ENCODE data around the gene SOX30.
"Not testable (repeated sequence)": the region's sequence is repeated elsewhere in the genome, so short reads cannot be mapped to it uniquely, and the experiment has no call there.

Gene SOX30

DNA sequence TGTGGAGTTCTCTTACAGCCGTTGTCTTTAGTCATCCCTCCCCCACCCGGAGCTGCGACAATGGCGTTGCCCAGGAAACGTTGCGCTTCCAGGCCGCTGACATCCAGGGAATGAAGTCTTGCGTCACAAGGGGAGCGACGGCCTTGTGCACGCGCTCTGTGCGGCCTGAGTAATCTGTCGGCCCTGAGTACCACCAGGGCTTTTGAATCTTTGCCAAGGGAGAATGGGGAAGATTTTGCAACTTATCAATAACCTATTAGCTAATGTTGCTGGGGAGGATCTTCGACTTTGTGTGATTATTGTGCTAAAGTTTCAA, at the start of gene SOX30:
SOX30 (minus strand) TSS at position 62 of the 316 bp plus-strand sequence. CDS start 360 bp downstream, outside the sequence.
- no peak for DNase-seq

DNA sequence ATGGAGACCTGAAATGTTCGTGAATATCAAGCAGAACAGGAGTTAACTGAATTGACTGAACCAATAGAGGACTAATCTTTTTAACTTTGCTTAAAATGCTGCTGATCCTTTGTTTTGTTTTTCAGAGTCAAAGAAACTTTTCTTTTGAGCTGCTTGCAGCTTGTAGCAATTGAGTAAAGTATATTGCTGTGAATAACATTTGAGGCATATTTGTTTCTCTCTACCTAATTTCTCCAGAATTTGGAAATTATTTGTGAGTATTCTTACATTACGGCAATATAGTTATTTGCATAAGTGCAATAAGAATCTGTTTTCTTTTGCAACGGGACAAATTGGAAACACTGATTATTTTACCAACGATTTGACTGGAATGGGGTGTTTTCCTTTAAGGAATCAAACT, 46.4 kb upstream of the SOX30 start:
- DNase-seq: not testable (repeated sequence)

DNA sequence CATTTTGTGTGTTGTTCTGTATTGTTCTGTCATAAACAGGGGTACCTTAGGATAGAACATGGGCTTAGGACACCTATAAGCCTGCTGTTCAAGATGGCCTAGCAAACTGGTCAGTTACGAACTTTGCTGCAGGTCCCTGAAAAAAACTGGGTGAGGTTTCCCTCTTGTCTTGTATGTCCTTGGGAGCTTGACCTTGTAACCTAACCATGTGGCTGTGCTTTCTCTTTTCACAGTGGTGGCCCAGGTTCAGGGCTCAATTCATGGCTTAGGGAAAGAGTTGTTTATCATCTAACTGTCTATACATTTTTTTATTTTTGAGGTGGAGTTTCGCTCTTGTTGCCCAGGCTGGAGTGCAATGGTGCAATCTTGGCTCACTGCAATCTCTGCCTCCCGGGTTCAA, 43.9 kb upstream of the SOX30 start:
- not testable (repeated sequence) for DNase-seq

DNA sequence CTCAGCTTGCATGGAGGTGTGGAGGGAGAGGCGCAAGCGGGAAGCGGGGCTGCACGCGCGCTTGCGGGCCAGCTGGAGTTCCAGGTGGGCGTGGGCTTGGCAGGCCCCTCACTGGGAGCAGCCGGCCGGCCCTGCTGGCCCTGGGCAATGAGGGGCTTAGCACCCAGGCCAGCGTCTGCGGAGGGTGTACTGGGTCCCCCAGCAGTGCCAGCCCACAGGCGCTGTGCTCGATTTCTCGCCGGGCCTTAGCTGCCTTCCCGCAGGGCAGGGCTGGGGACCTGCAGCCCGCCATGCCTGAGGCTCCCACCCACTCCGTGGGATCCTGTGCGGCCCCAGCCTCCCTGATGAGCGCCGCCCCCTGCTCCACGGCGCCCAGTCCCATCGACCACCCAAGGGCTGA, 41.6 kb upstream of the SOX30 start:
- not testable (repeated sequence) for DNase-seq

DNA sequence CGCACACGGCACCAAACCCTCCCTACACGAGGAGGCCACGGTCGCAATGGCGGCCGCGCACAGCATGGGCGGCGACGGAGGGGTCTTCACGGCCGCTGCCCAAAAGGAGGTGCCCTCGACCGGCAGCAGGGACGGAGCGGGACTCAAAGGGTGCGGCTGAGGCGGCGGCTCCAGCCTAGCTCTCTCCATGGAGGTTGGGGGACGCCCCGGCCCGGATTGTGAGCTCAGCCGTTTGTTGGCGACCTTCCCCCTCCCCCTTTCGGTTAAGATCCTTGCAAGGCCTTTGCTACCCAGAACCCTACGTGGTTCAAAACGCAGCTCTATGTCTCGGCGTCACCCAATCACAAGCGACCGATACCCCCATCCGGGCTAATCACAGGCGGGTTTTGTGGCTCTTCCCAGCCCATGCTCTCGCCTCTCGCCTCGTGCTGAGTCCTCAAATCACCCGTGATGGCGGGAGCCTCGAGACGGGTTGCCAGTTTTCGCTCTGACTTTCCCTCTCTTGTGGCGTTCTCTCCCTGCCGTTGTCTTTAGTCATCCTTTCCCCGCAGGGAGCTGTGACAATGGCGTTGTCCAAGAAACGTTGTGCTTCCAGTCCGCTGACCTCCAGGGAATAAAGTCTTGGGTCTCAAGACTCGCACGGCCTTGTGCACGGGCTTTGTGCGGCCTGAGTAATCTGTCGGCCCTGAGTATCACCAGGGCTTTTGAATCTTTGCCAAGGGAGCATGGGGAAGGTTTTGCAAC, 38.6 kb upstream of the SOX30 start:
- DNase-seq: no peak

DNA sequence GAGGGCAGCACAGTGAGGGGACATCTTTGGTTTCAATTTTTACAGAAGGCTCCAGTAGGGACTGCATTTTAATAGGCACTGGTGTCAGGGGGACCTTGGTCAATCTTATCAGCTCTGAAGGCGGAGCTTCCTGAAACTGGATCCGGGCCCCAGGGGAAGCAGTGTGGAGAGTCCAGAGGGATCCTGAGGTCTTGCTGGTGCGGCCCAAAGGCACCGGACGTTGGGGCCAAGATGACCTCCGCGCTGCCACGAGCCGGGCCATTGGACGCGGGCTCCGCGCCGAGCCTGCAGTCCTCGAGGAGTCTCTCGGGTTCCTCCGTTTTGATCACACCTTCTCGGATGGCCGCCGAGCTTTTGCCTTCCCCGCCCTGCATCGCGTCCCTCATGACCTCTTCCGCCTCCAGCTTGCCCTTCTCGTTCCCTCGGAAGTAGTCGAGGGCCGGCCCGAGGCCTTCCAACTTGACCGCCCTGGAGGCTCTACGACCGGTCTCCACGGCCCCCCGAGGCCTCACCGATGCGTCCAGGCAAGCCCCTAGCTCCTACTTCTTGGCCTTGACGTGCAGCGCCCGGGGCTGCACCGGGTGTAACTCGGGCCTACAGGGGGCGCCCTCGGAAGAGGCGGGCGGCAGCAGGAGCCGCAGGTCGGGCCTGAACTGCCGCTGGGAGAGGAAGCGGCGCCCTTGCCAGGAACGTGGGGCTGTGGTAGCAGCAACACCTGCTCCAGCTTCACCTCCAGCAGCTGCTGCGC, 37.9 kb upstream of the SOX30 start:
- peak; percentile 26 for DNase-seq

DNA sequence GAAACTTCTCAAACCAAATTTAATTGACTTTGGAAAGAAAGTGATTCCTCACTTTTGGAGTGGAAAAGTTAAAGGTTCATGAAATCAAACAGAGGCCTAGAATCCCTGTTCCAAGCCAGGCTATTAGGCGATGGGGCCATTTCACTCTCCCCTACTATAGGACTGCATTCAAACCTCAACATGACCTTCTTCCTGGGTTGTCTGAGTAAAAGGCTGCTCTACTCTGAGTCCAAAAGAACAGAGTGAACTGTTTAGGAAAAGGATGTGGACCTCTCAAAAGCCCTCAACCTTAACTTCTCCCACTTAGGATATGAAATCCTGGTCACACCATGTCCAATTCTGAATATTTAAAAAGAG, 34.9 kb upstream of the SOX30 start:
- DNase-seq: no peak

DNA sequence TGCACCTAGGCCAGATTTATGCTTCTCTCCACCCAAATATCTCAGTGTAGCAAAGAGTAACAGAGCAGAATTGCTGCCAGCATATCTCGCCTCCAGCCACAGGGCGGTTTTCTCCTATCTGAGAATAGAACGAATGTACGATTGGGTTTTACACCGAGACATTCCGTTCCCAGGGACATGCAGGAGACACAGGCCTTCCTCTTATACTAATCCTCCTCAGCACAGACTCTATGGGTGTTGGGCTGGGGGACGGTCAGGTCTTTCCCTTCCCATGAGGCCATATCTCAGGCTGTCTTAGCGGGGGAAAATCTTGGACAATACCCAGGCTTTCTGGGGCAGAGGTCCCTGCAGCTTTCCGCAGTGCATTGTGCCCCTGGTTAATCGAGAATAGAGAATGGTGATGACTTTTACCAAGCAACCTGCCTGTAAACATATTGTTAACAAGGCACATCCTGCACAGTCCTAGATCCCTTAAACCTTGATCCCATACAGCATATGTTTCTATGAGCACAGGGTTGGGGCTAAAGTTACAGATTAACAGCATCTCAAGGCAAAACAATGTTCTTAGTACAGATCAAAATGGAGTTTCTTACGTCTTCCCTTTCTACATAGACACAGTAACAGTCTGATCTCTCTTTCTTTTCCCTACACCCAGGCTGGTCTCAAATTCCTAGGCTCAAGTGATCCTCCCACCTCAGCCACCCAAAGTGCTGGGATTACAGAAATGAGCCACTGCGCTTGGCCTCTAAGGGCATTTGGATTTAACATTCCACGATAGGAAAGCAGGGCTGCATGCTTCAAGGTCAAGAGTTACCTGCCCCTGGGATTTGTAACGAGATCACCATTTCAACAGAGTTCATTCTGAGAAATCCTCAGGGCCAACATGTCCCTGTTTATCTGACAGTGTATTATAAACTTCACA, 34.3 kb upstream of the SOX30 start:
- not testable (repeated sequence) for DNase-seq

DNA sequence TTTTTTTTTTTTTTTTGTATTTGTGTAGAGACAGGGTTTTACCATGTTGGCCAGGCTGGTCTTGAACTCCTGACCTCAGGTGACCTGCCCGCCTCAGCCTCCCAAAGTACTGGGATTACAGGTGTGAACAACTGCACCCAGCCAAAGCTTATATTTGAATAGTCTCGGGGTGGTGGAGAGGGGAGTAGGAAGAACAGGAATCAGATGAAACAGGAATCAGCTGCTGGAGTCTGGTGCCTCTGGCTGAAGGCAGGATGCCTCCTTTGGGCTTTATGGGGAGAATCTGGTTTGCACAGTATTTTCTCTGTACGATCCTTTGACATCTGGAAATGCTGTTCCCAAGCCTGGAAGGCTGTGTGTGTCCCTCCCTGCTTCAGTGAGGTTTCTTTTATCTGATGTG, 30.0 kb upstream of the SOX30 start:
- DNase-seq: no peak

DNA sequence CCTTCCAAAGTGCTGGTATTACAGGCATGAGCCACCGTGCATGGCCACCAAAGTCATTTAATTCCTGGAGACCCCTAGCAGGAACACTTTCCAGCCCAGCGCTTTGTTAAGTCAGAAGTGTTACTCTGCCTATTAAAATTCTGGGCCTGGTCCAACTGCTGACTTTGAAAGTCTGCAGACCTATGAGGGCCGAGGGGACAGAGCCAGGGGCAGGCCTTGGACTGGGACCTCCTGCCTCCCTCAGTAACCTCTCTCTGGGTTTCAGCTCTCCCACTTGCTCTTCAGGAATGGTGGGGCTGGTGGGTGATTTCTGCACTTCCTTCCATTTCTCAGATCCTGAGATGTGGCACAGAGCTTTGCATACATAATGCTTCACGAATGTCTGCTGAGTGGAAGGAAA, 28.8 kb upstream of the SOX30 start:
- no peak for DNase-seq

DNA sequence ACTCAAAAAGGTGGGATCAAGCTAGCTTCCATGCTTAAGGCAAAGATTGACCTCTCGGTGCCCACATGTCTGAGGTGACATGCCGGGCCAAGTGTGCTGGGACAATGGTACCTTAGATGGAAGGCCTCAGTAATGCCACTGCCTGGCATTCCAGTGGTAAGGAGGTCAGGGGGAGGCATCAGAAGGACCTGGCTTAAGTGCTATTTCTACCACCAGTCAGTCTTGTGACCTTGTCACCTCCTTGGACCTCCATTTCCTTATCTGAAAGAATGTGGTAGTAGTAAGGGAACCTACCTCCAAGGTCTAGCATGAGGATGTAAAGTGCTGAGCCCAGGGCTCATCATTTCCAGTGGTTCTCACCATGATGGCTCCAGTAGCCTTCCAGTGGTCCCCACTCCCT, 28.0 kb upstream of the SOX30 start:
- DNase-seq: no peak

DNA sequence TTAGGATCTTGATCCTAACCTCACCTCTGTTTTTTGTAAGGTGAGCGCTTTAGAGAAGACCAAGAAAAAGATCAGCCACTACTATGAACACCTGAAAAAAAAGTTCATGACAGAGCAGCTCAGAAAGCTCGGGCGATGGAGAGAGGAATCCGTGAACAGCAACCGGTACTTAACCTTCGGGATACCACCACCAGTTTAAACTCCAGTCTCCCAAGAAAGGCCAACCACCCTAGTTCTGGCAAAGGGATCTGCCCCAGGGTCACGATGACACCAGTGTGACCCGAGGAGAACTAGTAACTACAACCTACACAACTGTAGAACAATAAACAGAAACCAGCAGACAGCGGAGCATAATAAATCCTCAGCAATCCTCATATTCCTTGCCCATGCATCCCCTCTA, 27.6 kb upstream of the SOX30 start:
- DNase-seq: no peak

DNA sequence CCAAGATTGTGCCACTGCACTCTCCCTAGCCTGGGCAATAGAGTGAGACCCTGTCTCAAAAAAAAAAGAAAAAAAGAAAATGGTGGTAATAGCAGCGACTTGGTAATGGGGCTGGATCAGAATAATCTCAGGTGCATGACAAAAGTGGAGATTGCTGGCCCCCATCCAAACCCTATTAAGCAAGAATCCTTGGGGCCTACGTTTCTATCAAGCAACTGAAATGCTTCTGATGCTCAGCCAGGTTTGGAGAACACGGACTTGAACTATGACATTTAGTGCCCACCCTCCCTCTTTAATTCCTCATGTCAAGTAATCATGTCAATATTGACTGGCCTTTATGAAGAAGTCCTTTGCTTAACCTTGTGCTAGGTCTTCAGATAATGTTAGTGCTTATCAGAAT, 25.7 kb upstream of the SOX30 start:
- DNase-seq: no peak

DNA sequence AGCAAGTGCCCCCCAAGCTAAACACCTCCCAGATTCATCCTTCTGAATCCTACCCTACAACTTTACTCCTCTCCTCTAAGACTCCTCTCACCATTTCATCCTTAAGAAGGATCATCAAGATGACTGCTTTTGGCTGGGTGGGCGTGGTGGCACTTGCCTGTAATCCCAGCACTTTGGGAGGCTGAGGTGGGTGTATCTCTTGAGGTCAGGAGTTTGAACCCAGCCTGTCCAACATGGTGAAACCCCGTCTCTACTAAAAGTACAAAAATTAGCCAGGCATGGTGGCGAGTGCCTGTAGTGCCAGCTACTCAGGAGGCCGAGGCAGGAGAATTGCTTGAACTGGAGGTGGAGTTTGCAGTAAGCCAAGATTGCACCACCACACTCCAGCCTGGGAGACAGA, 22.1 kb upstream of the SOX30 start:
- DNase-seq: not testable (repeated sequence)

DNA sequence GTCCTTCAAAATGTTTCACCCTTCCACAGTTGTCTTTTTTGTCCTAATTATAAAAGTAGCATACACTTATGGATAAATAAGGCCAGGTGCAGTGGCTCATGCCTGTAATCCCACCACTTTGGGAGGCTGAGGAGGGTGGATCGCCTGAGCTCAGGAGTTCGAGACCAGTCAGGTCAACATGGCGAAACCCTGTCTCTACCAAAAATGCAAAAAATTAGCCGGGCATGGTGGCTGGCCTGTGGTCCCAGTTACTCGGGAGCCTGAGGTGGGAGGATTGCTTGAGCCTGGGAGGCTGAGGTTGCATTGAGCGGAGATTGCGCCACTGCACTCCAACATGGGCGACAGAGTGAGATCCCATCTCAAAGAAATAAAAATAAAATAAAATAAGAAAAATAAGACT, 20.7 kb upstream of the SOX30 start:
- no peak for DNase-seq

DNA sequence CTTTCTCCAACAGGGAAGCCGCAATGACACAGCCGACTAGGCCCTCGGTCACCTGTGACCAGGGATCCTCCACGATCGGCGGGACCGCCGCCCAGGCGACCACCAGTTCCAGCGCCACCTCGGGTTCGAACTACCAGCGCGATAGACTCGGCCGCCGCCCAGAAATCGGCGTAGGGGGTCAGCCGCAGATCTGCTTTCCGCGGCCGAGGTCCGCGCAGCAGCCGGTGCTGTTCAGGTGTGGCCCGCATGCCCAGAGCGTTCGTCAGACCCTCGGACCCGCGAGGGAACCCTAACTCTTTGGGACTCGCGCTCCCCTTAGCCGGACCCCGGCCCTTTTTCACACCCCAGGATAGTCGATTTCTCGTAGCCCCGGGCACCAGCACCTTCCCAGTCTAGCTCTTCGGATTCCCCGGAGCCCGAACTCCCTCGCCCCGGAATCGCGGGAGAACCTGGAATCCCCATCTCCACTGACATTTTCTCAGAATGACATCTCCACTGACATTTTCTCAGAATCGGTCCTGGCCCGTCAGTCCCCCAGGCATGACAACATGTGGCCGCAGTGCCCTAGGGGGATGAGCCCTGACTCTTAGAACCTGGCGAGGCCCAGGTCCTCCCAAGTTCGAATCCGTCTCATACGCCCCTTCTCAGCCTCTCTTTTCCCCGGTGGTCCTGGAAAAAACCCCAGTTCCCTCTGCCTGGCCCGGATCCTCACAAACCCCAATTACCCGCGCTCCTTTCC, 19.5 kb upstream of the SOX30 start:
- no peak for DNase-seq

DNA sequence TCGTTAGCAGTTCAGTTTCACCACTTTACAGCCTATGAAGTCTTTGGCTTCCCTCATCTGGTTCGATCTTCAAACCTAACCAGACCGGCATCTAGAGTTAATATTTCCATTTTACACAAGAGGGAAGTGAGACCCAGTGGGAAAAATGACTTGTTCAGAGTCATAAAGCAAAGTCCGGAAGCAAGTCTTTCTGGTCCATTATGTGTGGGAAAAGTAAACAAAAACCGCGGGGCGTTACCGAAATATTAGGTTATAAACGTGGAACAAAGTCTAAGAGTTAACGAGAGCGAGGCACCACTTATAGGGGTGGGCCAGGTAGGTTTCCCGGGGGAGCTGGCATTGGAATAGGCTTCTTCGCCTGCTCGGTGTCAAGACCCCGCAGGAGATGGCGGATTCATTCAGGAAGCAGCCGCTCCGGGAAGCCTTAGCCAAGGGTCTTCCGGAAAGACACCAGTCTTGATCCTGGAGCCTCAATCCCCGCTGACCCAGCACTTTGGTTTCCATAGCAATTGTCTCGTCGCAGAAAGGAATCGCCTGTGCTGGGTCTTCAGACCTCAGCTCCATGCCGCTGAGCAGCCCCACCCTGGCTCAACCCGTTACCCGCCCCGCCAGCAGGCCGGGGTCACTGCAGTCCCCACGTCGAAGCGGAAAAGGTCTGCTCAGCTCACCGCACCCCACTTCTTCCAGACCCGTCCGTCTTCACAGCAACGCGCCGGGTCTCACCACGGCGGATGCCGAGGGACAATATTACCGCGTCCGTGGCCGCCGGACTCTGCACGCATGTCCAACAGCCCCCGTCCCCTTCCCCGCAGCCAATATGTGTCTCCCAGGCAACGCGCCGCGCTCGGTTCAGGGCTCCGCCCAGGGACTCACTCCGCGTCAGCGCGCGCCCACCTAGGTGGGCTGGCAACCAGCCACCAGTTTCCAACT, 18.7 kb upstream of the SOX30 start, which contains the start of gene C5orf52:
C5orf52 (plus strand) TSS at position 872 of the 930 bp plus-strand sequence. CDS start 82 bp downstream, outside the sequence.
- peak; percentile 36 for DNase-seq

DNA sequence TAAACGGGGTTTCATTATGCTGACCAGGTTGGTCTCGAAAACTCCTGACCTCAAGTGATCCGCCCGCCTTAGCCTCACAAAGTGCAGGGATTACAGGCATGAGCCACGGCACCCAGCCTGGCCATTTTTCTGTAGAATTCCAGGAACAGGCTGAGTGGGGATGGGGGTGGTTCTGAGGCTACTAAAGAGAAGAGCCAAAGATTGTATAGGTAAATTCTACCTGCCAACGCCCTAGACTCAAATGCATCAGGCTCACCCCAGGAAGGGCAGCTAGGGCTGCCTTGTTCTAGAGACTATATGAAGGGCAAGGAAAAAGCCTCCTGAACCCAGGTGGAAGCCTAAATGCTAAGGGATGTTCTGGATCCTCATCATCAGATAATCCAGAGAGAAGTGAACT, 17.5 kb upstream of the SOX30 start:
- no peak for DNase-seq

DNA sequence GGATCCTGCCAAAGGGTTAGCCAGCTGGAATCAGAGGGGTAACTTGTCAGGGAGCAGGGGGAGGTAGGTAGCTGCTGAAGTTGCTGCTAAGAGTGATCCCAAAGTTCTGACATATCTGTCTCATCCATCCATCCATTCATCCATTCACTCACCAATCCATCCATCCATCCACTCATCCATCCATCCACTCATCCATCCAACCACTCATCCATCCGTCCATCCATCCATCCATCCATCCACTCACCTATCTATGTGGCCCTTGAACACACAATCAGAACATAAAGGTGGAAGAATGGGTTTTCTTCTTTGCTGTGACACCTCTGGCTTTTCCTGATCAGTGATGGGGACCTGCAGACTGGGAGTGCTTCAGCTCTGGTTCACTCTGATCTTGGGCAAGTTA, 16.1 kb upstream of the SOX30 start:
- DNase-seq: no peak

DNA sequence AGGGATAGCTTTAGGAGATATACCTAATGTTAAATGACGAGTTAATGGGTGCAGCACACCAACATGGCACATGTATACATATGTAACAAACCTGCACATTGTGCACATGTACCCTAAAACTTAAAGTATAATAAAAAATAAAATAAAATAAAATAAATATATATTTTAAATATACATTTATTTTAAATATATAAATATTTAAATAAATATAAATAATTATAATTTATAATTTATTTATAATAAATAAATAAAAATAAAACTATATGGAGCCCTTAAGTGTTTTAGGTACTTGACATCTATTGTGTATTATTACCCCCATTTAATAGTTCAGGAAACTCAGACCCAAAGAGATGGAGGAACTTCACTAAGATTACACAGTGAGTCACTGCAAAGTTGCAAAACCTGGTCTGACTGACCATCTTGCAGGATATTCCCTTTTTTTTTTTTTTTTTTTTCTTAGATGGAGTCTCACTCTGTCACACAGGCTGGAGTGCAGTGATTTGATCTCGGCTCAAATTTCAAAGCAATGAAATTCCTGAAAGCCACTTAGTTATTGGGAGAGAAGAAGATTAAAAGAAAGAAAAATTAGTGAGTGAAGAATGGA, 13.3 kb upstream of the SOX30 start:
- DNase-seq: no peak

Data from activated CD8-positive, alpha-beta memory T cell treated with anti-CD3 and anti-CD28 coated beads, Interleukin-2, amount 50 U/mL, for 4 hours (primary cell).